BJ (cell line): ENCODE results near the gene SLC27A1. TPM values are rescaled to one million over a fixed set of nuclear protein-coding genes. Genes with fewer than 3 reads are reported as not detected.

Experiments used
- CTCF ChIA-PET: fragments of 350-600 bp; formaldehyde crosslinking; extraction: SDS; loops from one replicate; lab custom pipeline; 2021; ENCODE audit warnings: antibody characterized with exemption, inconsistent platforms; lab: Yijun Ruan, JAX
- POLR2A ChIA-PET: fragments of 300-600 bp; sonication (Branson Sonifier 250); formaldehyde crosslinking; extraction: SDS; loops from one replicate; lab custom pipeline; 2021; ENCODE audit warnings: antibody characterized with exemption; lab: Charles Lee
- DNase-seq: peaks from one replicate; pipeline ENCODE4 v3.0.0-alpha.2; 2011; ENCODE audit warnings: low read depth
- H3K27me3 ChIP-seq: 2 replicates; pipeline ENCODE4 v1.6.0; 2011; ENCODE audit warnings: low read length; ENCODE audit not compliant: control insufficient read depth, insufficient read depth
- H3K36me3 ChIP-seq: 2 replicates; pipeline ENCODE4 v1.5.1; 2011; ENCODE audit warnings: low read length; ENCODE audit not compliant: control insufficient read depth, insufficient read depth
- H3K4me3 ChIP-seq: 2 replicates; pipeline ENCODE4 v1.5.1; 2011; ENCODE audit warnings: low read depth, mild to moderate bottlenecking, control low read depth, low read length
- polyA plus RNA-seq: library from polyadenylated mRNA; depleted of rRNA; stranded (reverse); fragments of >200 nt; gene quantifications from 2 replicates; pipeline ENCODE4 v1.2.3, GENCODE V29; 2011
- TF ChIP-seq, protein P1 (sequence below): IDR thresholded peaks from 2 replicates; pipeline ENCODE4 v1.5.1; 2011; ENCODE audit warnings: low read depth, mild to moderate bottlenecking, control low read depth, inconsistent platforms, low read length, moderate library complexity; ENCODE audit not compliant: insufficient read depth

The SLC27A1 gene
- polyA plus RNA-seq, 1 experiment: 18.8 TPM

DNA sequence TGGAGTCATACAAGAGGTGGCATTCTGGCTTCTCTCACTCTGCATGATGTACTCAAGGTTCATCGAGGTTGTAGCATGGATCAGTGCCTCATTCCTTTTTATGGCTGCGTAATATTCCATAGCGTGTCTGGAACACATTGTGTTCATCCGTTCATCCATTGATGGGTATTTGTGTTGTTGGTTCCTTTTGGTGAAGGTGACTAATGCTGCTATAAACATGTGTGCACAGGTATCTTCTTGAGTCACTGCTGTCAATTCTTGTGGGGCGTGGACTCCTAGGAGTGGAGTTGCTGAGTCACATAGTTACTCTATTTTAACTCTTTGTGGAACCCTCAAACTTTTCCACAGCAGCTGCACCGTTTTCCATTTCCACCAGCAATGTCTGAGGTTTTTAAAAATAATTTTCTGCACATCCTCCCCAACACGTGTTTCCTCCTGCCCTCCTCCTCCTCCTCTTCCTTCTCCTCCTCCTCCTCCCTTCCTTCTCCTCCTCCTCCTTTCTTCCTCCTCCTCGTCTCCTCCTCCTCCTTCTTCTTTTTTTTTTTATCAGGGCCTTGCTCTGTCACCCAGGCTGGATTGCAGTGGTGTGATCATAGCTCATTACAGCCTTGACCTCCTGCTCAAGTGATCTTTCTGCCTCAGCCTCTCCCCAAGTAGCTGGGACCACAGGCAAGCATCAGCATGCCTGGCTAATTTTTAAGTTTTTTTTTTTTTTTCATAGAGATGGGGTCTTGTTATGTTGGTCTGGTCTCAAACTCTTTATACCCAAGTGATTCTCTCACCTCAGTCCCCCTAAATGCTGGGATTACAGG, 19.9 kb upstream of the SLC27A1 start:
- ChIA-PET CTCF (interaction anchor here (0.7 to 2.0 kb wide), 3 partner anchors 13 to 79 kb away, joined by 3 to 5 read pairs (median 4); no protein-coding TSS in a partner anchor), POLR2A (no interaction called here)
- no peaks in the 10 kb centered on the region for H3K36me3 ChIP-seq
- no peak for DNase-seq
- H3K4me3 ChIP-seq: no peak overlapping the region
- H3K27me3 ChIP-seq: peaks cover 17% of the 10 kb centered on the region
- TF ChIP-seq, protein P1, sequence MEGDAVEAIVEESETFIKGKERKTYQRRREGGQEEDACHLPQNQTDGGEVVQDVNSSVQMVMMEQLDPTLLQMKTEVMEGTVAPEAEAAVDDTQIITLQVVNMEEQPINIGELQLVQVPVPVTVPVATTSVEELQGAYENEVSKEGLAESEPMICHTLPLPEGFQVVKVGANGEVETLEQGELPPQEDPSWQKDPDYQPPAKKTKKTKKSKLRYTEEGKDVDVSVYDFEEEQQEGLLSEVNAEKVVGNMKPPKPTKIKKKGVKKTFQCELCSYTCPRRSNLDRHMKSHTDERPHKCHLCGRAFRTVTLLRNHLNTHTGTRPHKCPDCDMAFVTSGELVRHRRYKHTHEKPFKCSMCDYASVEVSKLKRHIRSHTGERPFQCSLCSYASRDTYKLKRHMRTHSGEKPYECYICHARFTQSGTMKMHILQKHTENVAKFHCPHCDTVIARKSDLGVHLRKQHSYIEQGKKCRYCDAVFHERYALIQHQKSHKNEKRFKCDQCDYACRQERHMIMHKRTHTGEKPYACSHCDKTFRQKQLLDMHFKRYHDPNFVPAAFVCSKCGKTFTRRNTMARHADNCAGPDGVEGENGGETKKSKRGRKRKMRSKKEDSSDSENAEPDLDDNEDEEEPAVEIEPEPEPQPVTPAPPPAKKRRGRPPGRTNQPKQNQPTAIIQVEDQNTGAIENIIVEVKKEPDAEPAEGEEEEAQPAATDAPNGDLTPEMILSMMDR: no peak

DNA sequence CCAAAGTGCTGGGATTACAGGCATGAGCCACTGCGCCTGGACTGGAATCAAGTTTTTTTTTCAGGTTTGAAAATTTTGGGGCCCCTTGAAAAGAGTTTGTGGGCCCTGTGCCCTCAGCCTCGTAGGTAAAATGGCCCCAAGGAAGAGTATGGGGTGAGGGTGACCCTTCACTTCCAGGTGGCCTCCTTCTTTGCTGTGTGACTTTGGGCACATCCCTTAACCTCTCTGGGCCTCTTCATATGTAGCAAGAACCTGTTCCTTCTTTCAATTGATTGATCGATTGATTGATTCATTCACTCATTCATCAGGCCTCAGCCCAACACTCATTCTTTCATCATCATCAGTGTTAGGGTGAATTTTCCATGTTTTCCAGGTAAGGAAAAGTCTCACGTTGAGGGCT, 18.5 kb upstream of the SLC27A1 start:
- Histone ChIP-seq H3K27me3 (peaks cover 16% of the 10 kb centered on the region), H3K36me3 (no peaks in the 10 kb centered on the region), H3K4me3 (no peak overlapping the region)
- TF ChIP-seq, protein P1: no peak
- POLR2A ChIA-PET: no interaction called here
- DNase-seq: no peak
- CTCF ChIA-PET: interaction anchor here (0.7 to 1.5 kb wide), 3 partner anchors 14 to 122 kb away, joined by 3 to 4 read pairs (median 4); no protein-coding TSS in a partner anchor

DNA sequence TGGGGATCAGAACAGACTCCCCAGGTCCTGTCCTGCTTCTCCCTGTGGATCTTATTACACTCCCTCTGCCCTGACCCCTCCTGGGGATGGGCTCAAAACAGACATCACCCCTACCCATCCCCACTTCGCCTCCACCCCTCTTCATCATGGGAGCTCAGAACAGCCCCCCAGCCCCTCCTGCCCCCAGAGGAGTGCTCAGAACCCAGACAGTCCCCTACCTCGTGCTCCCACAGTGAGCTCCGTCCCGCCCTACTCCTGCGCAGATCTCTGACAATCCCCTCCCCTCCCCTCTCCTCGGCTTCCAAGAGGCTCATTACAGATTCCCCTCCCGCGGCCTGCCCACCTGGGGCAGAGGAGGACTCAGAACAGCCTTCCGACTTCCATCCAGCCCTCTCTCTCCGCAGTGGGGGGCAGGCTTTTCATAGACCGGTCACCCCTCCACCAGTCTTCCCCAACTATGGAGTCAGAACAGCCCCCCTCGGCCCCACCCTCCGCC, 15.7 kb upstream of the SLC27A1 start:
- POLR2A ChIA-PET: no interaction called here

DNA sequence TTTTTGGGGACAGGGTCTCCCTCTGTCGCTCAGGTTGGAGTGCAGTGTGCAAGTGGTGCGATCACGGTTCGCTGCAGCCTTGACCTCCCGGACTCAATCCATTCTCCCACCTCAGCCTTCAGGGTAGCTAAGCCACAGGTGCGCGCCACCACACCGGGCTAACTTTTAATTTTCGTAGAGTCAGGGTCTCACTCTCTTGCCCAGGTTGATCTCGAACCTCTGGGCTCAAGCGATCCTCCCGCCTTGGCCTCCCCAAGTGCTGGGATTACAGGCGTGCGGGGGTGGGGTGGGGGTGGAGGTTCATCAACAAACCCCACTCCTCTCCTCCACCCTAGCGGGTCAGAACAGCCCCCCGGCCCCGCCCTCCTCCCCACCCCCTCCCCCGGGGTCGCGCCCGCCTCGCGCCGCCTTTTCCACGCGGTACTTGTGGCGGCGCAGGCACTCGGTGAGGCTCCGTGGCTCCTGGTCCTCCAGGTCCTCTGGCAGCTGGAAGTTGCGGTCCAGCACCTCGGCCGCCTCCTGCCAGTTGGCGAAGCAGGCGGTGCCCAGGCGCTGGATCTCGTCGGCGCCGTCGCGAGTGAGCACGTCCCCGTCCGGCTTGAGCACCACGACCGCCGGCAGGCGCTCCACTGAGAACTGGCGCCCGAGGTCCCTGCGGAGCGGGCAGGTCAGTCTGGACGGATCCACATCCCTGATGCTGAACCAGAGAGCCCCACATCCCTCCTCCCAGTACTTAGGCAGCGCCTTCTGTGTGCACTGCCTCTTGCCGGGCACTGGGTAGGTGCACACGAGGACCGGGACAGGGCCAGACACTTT, 14.8 kb upstream of the SLC27A1 start:
- TF ChIP-seq, protein P1: no peak
- ChIA-PET CTCF (interaction anchor here (3.5 kb wide), 1 partner anchor 11 kb away, joined by 23 read pairs; no protein-coding TSS in a partner anchor), POLR2A (interaction anchor here (0.6 kb wide), 1 partner anchor 14 kb away, joined by 4 read pairs; no protein-coding TSS in a partner anchor)
- no peaks in the 10 kb centered on the region for H3K36me3 ChIP-seq
- H3K27me3 ChIP-seq: peaks cover 9% of the 10 kb centered on the region
- H3K4me3 ChIP-seq: no peak overlapping the region
- no peak for DNase-seq

More for the DNA sequence above, 15.7 kb upstream of the SLC27A1 start:
- CTCF ChIA-PET: interaction anchor here (0.7 to 3.5 kb wide), 4 partner anchors 12 to 119 kb away, joined by 3 to 23 read pairs (median 5); no protein-coding TSS in a partner anchor
- no peaks in the 10 kb centered on the region for H3K36me3 ChIP-seq
- H3K27me3 ChIP-seq: peaks cover 9% of the 10 kb centered on the region
- TF ChIP-seq, protein P1: no peak
- H3K4me3 ChIP-seq: no peak overlapping the region
- no peak for DNase-seq
